NCI-H82 treated with DMSO at 0.1 percent for 48 hours (cell line): ENCODE data around the gene PET100.

Experiments
- DNase-seq: peaks from one replicate; lab custom pipeline; 2025; ENCODE audit not compliant: unreplicated experiment; lab: John Stamatoyannopoulos, UW

The PET100 gene, protein sequence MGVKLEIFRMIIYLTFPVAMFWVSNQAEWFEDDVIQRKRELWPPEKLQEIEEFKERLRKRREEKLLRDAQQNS

DNA sequence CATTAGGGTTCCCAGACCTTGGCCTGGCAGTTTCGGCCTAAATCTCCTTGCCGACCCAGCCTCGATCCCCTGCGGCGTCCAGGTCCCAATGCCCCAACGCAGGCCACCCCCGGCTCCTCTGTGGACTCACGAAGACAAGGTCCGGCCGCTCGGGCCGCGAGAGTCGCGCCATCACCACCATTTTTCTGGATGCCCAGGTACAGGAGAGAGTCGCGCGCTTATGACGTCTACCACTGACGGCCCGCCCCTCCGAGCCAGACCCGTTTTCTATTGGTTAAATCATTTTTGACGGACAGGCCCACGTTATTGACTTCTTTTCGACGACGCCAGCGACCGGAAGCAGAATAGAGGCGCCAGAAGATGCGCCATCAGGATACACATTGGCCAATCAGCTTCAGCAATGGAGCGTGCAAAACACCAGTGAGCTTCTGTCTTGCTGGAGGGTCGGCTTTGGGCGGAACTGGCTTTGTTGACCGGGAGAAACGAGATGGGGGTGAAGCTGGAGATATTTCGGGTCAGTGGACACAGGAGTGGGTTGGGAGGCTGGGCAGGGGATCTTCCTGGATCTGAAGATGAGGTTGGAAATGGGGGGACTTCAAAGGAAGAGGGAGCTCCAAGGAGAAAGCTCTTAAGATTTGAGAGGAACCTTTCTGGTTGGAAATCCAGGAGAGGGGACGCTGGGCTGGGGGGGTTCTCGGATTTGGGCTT lies at the start of gene PET100, which contains the start of gene XAB2:
TSS of gene PET100 (plus strand) at position 447 of the 708 bp plus-strand sequence. CDS start at position 488, 41 bp downstream.
TSS of gene XAB2 (minus strand) at position 199 of the 708 bp plus-strand sequence. CDS start at position 181, 18 bp downstream.
- DNase-seq, result peak; percentile 96

DNA sequence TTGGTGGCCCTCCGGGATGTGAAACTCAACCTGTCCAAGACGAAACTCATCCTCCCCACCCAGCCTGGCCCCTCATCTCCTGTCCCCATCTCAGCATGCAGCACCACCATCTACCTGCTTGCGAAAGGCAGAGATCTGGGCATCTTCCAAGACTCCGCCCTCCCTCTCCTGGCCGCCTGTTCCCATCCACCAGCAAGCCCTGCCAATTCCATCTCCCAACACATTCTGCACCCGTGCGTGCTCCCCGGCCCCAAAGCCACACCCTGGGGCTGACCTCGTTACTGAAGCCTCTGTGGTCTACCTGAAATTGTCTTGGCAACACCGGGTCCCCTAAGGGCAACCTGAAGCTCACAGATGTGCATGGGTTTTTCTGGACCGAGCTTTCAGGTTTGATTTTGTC lies 47.1 kb upstream of the PET100 start:
- DNase-seq, result no peak

DNA sequence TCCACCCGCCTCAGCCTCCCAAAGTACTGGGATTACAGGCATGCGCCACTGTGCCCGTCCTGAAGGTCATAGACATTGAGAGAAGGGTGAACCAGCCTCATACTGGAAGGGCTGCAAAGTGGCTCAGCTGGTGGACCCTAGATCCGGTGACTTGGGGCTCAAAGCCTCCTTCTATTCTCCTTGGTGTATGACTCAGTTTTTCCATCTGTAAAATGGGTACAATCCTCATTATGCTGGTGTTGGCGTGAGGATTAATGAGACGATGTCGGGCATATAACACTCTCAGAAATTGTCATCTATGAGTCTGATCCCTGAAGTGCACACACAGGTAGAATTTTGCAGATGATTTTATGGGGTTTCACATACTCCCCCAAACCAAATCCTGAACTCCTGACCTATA lies 39.8 kb upstream of the PET100 start:
- DNase-seq, result no peak

DNA sequence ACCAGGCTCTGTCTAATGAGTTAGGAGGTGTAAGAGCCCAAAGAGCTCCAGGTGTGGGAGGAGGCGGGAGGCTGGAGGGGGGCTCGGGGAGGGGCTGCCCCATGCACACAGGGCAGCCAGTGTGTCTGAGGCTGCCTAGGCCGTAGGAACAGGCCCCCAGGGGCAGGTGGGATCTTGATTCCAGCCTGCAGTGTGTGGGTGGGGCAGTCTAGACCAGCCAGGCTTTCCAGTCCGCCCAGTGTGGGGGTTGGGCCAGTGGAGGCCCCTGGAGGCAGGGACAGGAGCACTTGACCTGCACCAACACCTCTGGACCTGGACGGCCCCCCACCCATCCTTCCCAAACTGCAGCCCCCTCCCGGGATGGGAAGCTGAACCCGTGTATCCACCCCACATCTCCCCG lies 39.3 kb upstream of the PET100 start:
- DNase-seq, result no peak

DNA sequence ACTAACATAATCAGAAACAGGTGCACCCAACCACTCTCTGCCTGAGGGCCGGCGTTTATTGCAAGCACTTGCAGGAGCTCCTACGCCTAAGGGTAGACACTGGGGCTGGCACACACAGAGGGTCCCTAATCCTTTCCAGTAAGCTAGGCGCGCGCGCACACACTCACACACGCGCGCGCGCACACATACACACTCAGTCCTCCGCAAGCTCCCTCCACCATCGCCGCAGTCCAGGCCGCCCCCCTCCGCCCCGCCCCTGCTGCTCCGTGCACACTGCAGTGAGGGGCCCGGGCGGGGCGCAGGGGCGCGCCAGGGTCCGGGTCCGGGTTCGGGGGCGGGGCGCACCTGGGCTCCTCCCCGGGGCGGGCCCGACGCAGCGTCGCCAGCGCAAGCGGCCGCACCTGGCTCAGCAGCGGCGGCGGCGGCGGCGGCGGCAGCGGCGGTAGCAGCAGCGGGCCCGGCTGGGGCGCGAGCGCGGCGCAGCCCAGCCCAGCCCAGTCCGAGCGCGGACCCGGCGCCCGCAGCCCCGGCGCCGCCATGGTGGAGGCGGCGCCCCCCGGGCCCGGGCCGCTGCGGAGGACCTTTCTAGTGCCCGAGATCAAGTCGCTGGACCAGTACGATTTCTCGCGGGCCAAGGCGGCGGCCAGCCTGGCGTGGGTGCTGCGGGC lies 34.0 kb upstream of the PET100 start, which contains the start of gene CAMSAP3:
TSS of gene CAMSAP3 (plus strand) at position 398 of the 668 bp plus-strand sequence. CDS start at position 538, 140 bp downstream.
- DNase-seq, result peak; percentile 65

DNA sequence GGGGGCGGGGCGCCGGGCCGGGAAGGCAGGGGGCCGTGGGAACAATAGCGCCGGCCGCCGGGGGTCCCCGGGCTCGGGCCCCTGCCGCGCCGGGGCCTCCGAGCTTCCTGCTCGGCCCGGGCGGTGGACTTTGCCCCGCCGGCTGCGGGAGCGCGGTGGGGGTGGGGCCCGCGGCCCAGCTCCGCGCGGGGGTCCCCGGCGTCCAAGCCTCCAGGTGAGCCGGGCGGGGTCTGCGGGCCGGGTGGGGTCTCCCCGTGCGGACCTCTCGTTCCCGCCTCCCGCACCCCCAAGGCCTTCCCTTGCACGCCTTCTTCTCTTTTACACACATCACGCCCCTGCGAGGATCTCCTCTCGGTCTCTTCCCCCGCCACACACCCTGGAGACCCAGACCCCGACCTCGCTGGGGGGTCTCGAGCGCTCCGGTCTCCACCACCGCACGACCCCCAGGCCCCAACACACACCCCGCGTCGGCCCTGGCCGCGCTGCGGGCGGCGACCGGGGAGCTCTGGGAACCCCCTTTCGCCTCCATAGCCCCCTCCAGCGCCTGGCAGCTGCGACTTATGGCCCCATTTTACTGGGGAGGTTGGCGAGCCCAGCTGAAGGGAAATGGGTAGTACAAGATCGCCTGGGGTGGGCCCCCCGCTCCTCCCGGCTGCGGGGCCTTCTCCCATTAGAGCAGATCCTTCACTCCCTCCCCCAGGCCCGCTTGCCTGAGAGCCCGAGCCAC lies 33.2 kb upstream of the PET100 start:
- DNase-seq, result no peak

DNA sequence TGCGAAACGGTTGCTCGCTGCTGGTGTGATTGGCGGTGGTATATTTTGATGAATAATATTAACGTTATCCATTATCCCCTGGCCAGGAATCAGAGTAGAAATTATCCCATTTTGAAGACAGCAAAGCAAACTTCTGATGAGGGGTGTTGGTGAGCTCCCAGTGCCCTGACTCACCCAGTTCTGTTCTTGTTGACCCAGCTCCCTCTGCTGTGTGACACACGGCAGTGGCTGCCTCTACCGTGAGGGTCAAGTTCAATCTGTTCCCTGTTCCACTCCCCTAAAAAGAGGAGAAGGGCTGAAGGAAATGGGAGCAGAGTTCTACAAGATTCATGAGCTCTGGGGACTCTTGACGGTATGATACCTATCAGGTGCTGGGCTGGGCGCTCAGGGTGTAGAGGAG lies 31.9 kb upstream of the PET100 start:
- no peak for DNase-seq

DNA sequence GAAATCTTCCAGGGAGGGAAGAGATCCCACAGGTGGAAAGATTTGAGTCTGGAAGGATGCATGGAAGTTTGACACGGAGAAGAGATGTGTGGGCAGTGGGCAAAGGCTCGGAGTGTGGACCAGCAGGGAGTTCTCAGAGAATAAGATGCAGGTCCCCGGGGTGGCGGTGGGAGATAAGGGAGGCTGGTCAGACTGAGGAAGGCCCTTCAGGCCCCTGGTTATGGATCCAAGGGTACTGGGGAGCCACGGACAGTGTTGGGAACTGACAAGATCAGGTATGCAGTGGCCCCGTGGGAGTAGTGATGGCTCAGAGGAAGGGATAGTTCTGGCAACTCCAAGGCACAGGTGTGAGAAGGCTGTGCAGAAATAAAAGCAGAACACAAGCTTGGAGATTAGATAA lies 31.4 kb upstream of the PET100 start:
- no peak for DNase-seq

DNA sequence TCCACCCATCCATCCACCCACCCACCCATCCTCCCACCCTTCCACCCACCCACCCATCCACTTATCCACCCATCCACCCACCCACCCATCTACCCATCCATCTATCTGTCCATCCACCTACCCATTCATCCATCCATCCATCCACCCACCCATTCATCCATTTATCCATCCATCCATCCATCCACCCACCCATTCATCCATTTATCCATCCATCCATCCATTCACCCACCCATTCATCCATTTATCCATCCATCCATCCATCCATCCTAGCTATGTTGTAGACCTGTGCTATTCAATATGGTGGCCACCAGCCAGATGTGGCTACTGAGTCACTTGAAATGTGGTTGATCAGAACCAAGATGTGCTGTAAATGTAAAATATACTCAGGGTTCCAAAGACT lies 28.9 kb upstream of the PET100 start:
- DNase-seq, result no peak

DNA sequence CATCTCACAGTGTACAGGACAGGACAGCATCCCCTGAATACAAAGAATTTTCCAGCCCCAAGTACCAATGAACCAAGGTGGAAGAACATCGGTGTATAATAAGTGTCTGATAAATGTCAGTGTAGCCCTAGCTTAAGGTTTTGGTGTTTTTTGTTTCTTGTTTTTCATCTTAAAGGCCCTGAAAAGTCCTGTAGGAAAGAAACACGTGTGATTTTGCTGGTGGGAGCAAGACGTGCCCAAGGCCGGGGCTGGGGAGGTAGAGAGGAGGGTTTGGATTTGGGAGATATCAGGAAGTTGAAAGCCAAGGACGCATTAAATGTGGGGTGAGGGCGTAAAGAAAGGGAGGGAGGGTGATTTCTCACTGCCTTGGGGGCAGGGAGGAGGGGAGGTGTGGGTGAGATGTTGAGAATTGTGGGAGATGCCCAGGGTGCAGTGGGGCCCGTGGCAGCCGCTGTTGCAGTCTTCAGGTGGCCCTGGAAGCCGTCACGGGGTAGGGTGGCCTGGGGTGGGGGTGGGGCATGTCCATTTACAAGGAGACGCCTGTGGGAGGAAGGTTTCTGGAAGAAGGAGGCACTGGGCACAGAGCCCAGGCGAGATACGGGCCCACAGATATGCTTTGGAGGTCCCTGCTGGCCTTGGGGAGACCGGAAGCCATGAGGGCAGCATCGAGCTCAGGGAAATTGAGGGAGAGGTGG lies 27.2 kb upstream of the PET100 start:
- DNase-seq, result no peak

DNA sequence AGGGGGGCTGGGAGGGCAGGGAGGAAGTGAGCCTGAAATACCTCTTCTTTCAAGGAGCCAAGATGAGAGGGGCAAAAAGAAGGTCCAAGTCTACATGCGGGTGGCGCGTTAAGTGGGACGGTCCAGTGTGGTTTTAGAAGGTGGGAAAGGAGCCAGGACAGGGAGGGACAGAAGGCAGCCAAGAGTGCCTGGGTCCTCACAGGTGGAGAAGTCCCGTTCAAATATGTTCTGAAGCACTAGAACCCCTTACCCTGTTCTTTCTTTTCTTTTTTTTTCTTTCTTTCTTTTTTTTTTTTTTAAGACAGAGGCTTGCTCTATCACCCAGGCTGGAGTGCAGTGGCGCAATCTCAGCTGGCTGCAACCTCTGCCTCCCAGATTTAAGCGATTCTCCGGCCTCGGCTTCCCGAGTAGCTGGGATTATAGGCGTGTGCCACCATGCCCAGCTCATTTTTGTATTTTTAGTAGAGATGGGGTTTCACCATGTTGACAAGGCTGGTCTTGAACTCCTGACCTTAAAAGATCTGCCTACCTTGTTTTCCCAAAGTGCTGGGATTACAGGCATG lies 26.6 kb upstream of the PET100 start:
- DNase-seq, result no peak

DNA sequence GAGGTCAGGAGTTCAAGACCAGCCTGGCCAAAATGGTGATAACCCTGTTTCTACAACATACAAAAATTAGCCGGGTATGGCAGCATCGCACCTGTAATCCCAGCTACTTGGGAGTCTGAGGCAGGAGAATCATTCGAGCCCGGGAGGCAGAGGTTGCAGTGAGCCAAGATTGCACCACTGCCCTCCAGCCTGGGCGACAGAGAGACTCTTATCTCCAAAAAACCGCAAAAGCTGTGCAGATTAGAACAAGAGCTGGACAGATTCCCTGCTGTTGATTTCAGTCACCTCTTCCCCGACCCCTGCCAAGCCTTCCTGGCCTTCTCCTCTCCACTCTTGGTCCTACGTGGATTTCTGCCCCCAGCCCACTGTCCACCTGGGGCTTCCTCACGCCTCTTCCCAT lies 25.7 kb upstream of the PET100 start:
- DNase-seq, result no peak

DNA sequence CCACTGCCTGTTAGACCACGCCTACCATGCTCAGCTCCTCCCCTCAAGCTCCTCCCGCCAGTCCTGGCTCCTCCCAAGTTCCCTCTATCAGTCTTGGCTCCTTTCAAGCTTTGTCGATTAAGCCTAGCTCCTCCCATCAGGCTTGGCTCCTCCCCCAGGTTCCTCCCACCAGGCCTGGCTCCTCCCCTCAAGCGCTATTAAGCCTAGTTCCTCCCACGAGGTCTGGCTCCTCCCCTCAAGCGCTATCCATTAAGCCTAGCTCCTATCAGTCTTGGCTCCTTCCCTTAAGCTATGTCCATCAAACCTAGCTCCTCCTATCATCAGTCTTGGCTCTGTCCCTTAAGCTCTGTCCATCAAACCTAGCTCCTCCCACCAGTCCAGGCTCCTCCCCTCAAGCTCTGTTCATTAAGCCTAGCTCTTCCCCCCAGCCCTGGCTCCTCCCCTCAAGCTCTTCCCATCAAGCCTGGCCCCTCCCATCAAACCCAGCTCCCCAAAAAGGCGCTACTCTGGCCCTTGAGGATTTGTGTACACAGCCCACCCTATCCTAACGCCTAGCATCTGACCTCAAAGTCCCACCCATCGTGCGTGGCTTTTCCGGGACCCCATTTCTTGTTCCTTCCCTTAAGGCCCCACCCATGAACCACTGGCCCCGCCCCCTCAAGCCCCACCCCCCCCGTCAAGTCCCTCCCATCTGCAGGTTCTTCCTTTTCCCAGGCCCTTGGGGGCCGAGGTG lies 23.9 kb upstream of the PET100 start:
- peak; percentile 3 for DNase-seq

DNA sequence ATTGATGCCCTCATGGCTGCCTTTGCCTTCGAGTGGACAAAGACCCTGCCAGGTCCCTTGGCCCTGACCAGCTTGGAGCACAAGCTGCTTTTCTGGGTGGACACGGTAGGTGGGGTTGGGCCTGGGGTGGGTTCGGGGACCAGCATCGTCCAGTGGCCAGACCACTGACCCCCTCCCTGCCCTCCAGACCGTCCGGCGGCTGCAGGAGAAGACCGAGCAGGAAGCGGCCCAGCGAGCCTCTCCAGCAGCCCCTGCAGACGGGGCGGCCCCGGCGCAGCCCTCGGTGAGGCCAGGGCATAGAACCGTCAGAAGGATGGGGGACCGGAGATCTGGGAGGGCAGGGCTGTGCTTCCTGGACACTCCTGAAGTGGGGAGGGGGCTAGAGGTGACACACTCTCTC lies 23.3 kb upstream of the PET100 start:
- DNase-seq, result no peak

DNA sequence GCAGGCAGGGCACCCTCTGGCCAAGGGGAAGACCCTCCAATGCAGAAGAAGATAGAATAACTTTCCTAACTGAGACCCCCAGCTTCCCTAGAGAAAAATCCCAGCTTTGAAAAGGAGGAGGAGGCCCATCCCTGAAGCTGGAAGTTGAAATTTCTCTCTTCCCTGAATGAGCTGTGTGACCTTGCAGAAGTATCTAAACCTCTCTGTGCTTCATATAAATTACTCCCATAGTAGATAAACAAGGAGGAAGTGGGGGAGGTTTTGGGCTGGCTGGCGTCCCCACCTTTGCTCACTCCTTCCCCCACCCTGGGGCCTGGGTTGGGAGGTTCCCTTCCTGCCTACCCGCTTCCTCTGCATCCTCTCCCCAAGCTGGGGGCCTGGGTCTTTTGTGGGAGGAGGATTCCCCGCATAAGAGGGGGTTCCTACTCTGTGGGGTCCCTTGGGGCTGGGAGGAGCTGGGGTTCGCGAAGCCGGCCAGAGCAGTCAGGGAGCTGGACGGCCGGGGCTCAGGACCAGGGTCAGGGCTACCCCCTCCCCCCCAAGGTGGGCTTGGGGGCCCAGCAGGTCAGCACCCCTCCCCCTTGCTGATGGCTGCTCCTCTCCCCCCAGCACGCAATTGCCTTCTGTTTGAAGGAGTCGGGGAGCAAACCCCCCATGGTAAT lies 22.2 kb upstream of the PET100 start:
- DNase-seq, result no peak

DNA sequence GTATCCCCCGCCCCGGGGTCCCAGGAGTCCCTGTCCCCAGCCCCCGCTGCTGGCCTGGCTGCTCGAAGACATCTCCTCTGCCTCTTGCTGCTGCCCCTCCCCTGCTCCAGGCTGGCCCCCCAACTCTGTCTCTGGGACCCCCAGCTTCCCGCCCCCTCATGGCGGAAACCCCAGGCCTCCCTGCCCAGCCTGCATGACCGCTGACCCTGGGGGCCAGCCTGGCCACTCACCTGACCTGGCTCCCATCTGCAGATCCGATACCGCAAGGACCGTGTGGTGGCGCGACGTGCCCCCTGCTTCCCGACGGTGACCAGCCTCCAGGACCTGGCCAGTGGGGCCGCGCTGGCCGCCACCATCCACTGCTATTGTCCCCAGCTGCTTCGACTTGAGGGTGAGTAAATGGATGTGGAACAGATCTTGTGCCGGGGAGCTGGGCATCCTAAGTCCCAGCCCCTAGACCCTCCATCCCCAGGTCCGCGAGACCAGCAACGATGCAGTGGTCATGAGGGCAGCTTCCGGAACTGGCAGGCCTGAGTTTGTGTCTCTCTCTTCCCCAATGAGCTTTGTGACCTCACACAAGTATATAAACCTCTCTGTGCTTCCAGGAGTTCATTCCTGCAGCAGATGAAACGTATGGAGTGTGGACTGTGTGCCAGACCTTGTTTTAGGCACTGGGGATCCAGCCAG lies 21.6 kb upstream of the PET100 start:
- DNase-seq, result no peak

DNA sequence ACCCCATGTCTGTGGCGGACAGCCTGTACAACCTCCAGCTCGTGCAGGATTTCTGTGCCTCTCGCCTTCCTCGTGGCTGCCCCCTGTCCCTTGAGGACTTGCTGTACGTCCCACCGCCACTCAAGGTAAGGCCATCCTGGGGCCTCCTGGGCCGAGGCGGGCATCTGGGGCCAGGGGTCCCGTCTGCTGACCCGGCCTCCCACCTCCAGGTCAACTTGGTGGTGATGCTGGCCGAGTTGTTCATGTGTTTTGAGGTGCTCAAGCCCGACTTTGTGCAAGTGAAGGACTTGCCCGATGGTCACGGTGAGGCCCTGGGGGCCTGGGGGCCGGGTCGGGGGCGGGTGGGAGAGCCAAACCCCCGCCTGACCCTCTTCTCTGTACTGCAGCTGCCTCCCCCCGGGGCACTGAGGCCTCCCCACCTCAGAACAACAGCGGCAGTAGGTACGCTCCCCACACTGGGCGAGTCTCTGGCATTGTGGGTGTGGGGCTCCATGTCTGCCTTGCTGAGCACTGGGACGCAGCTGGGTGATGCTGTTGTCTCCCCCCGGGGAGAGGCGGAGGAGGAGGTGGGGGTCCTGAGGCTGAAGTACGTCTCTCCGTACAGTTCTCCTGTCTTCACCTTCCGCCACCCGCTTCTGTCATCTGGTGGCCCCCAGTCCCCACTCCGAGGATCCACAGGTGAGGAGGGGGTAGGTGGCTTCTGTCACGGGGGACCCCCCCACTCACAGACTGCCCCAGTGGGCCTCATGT lies 18.9 kb upstream of the PET100 start:
- DNase-seq, result no peak

DNA sequence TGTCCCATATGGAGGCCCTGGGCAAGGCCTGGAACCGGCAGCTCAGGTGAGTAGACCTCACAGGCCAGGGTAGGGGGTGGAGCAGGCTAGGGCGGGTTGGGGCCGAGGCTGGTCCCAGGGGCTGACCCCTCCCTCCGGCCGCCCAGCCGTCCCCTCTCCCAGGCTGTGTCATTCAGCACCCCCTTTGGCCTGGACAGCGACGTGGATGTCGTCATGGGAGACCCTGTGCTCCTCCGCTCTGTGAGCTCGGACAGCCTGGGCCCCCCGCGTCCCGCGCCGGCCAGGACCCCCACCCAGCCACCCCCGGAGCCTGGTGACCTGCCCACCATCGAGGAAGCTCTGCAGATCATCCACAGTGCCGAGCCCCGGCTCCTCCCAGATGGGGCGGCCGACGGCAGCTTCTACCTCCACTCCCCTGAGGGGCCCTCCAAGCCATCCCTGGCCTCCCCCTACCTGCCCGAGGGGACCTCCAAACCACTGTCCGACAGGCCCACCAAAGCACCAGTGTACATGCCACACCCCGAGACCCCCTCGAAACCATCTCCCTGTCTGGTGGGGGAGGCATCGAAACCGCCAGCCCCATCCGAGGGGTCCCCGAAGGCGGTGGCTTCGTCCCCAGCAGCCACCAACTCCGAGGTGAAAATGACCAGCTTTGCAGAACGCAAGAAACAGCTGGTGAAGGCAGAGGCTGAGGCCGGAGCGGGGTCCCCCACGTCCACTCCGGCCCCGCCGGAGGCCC lies 17.9 kb upstream of the PET100 start:
- DNase-seq, result no peak
